Measurements from ENCODE around the gene IFI27. TPM values are rescaled to one million over a fixed set of nuclear protein-coding genes. Genes with fewer than 3 reads are reported as not detected.

Gene IFI27
- total and polyA plus RNA-seq, 9 of the 15 experiments (the other 6 are each of a cell fraction or from before 2014, with no cell fraction given): 0.19 to 3.4 (median 1.4) TPM; not detected in 1

DNA sequence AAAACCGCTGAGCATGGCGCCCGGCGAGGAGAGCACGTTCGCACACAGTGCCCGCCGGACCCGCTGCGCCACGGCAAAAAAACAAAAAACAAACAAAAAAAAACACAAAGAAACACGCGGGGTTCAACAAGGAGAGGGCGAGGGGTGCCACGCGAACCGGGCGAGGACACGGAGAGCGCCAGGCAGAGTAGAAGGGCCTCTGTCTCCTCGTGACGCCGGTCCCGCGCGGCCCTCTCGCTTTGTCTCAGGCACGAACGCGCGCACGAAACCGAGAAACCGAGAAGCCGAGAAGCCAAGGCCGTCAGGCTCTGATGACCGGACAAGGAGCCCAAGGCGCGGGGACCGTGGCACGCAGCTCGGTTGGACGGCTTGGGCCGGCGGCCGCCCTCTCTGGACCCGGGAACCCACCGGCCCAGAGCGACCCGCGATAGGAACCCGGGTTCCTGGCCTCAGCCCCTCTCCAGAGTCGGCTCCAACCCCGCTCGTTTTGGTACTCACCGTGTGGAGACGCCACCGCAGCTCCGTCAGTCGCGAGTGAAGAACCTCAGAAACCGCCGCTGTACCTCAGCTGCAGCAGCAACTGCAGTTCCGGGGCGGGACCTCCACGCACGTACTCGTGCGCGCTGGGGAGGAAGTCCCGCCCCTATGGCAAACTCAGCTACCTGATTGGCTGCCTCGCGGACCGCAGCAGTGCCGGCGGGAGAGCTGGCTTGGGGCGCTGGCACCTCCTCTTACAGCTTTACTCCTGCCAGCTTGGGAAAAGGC, 29.7 kb upstream of the IFI27 start, which contains the start of the genes DDX24 and IFI27L1 (continued):
- TF ChIP-seq, protein P1, sequence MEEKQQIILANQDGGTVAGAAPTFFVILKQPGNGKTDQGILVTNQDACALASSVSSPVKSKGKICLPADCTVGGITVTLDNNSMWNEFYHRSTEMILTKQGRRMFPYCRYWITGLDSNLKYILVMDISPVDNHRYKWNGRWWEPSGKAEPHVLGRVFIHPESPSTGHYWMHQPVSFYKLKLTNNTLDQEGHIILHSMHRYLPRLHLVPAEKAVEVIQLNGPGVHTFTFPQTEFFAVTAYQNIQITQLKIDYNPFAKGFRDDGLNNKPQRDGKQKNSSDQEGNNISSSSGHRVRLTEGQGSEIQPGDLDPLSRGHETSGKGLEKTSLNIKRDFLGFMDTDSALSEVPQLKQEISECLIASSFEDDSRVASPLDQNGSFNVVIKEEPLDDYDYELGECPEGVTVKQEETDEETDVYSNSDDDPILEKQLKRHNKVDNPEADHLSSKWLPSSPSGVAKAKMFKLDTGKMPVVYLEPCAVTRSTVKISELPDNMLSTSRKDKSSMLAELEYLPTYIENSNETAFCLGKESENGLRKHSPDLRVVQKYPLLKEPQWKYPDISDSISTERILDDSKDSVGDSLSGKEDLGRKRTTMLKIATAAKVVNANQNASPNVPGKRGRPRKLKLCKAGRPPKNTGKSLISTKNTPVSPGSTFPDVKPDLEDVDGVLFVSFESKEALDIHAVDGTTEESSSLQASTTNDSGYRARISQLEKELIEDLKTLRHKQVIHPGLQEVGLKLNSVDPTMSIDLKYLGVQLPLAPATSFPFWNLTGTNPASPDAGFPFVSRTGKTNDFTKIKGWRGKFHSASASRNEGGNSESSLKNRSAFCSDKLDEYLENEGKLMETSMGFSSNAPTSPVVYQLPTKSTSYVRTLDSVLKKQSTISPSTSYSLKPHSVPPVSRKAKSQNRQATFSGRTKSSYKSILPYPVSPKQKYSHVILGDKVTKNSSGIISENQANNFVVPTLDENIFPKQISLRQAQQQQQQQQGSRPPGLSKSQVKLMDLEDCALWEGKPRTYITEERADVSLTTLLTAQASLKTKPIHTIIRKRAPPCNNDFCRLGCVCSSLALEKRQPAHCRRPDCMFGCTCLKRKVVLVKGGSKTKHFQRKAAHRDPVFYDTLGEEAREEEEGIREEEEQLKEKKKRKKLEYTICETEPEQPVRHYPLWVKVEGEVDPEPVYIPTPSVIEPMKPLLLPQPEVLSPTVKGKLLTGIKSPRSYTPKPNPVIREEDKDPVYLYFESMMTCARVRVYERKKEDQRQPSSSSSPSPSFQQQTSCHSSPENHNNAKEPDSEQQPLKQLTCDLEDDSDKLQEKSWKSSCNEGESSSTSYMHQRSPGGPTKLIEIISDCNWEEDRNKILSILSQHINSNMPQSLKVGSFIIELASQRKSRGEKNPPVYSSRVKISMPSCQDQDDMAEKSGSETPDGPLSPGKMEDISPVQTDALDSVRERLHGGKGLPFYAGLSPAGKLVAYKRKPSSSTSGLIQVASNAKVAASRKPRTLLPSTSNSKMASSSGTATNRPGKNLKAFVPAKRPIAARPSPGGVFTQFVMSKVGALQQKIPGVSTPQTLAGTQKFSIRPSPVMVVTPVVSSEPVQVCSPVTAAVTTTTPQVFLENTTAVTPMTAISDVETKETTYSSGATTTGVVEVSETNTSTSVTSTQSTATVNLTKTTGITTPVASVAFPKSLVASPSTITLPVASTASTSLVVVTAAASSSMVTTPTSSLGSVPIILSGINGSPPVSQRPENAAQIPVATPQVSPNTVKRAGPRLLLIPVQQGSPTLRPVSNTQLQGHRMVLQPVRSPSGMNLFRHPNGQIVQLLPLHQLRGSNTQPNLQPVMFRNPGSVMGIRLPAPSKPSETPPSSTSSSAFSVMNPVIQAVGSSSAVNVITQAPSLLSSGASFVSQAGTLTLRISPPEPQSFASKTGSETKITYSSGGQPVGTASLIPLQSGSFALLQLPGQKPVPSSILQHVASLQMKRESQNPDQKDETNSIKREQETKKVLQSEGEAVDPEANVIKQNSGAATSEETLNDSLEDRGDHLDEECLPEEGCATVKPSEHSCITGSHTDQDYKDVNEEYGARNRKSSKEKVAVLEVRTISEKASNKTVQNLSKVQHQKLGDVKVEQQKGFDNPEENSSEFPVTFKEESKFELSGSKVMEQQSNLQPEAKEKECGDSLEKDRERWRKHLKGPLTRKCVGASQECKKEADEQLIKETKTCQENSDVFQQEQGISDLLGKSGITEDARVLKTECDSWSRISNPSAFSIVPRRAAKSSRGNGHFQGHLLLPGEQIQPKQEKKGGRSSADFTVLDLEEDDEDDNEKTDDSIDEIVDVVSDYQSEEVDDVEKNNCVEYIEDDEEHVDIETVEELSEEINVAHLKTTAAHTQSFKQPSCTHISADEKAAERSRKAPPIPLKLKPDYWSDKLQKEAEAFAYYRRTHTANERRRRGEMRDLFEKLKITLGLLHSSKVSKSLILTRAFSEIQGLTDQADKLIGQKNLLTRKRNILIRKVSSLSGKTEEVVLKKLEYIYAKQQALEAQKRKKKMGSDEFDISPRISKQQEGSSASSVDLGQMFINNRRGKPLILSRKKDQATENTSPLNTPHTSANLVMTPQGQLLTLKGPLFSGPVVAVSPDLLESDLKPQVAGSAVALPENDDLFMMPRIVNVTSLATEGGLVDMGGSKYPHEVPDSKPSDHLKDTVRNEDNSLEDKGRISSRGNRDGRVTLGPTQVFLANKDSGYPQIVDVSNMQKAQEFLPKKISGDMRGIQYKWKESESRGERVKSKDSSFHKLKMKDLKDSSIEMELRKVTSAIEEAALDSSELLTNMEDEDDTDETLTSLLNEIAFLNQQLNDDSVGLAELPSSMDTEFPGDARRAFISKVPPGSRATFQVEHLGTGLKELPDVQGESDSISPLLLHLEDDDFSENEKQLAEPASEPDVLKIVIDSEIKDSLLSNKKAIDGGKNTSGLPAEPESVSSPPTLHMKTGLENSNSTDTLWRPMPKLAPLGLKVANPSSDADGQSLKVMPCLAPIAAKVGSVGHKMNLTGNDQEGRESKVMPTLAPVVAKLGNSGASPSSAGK (IDR thresholded peaks at IDR 0.05): peak; percentile 75
- peak; percentile 82 for TF ChIP-seq TBP (optimal IDR thresholded peaks at IDR 0.05; ENCODE audit: low read depth, low read length)
- no peak for TF ChIP-seq ARNT (IDR thresholded peaks at IDR 0.05)
